SK-N-SH treated with all-trans-retinoic acid at 6 μM for 48 hours (cell line): Measurements from ENCODE around the gene ZGPAT.

Experiments
- ARNTL ChIP-seq: fragments of 450-650 bp; formaldehyde crosslinking; IDR thresholded peaks from 2 replicates; pipeline ENCODE4 v1.5.0; 2020; ENCODE audit warnings: low read depth, mild to moderate bottlenecking, moderate library complexity, borderline replicate concordance
- CSDC2 ChIP-seq: fragments of 250-450 bp; sonication (Bioruptor Pico); IDR thresholded peaks from 2 replicates; pipeline ENCODE4 v1.5.0; 2020; ENCODE audit warnings: mild to moderate bottlenecking, moderate library complexity
- ESRRG ChIP-seq: fragments of 250-450 bp; sonication (Bioruptor Pico); IDR thresholded peaks from 2 replicates; pipeline ENCODE4 v1.6.1; 2021; ENCODE audit warnings: mild to moderate bottlenecking
- GLIS3 ChIP-seq: fragments of 250-450 bp; sonication (Bioruptor Pico); IDR thresholded peaks from 2 replicates; pipeline ENCODE4 v1.5.0; 2020; ENCODE audit warnings: mild to moderate bottlenecking, moderate library complexity
- TOX ChIP-seq: fragments of 250-450 bp; sonication (Bioruptor Pico); IDR thresholded peaks from 2 replicates; pipeline ENCODE4 v1.8.0; 2021; ENCODE audit warnings: mild to moderate bottlenecking, moderate library complexity, borderline replicate concordance
- ZC3H10 ChIP-seq: fragments of 250-450 bp; sonication (Bioruptor Pico); IDR thresholded peaks from 2 replicates; pipeline ENCODE4 v1.5.1; 2021; ENCODE audit warnings: mild to moderate bottlenecking, moderate library complexity
- ZFP3 ChIP-seq: fragments of 250-450 bp; sonication (Bioruptor Pico); IDR thresholded peaks from 2 replicates; pipeline ENCODE4 v1.5.0; 2020; ENCODE audit warnings: mild to moderate bottlenecking, moderate library complexity
- ZFP30 ChIP-seq: fragments of 450-650 bp; formaldehyde crosslinking; IDR thresholded peaks from 2 replicates; pipeline ENCODE4 v1.5.0; 2022; ENCODE audit warnings: mild to moderate bottlenecking, moderate library complexity
- ZNF70 ChIP-seq: fragments of 450-650 bp; formaldehyde crosslinking; IDR thresholded peaks from 2 replicates; pipeline ENCODE4 v1.5.0; 2020; ENCODE audit warnings: mild to moderate bottlenecking, moderate library complexity
- TF ChIP-seq, protein P1 (sequence below): fragments of 250-450 bp; sonication (Bioruptor Pico); IDR thresholded peaks from 2 replicates; pipeline ENCODE4 v1.8.0; 2020; ENCODE audit warnings: mild to moderate bottlenecking, moderate library complexity, borderline replicate concordance
- TF ChIP-seq, protein P2 (sequence below): fragments of 250-450 bp; sonication (Bioruptor Pico); IDR thresholded peaks from 2 replicates; pipeline ENCODE4 v1.8.0; 2021; ENCODE audit warnings: low read depth, mild to moderate bottlenecking, moderate library complexity, borderline replicate concordance
- TF ChIP-seq, protein P3 (sequence below): fragments of 250-450 bp; sonication (Bioruptor Pico); IDR thresholded peaks from 2 replicates; pipeline ENCODE4 v1.5.1; 2021; ENCODE audit warnings: mild to moderate bottlenecking, moderate library complexity
- TF ChIP-seq, protein P4 (sequence below): fragments of 250-450 bp; sonication (Bioruptor Pico); IDR thresholded peaks from 2 replicates; pipeline ENCODE4 v1.5.1; 2020; ENCODE audit warnings: low read depth, mild to moderate bottlenecking, moderate library complexity

DNA sequence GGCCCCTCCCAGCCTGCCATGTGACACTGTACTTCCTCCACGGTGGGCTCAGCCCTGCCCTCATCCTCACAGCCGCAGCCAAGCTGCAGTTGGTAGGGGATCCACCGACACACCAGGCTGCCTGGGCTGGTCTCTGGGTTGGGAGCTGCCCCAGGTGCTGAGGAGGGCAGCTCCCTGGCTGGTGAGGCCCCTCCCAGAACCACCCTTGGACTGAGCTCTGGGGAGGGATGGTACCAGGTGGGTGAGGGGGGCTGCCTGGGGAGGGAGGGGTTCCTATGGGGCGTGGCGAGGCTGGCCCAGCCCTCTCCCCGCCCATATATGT lies 11.6 kb upstream of the ZGPAT start:
- TF ChIP-seq, protein P1, sequence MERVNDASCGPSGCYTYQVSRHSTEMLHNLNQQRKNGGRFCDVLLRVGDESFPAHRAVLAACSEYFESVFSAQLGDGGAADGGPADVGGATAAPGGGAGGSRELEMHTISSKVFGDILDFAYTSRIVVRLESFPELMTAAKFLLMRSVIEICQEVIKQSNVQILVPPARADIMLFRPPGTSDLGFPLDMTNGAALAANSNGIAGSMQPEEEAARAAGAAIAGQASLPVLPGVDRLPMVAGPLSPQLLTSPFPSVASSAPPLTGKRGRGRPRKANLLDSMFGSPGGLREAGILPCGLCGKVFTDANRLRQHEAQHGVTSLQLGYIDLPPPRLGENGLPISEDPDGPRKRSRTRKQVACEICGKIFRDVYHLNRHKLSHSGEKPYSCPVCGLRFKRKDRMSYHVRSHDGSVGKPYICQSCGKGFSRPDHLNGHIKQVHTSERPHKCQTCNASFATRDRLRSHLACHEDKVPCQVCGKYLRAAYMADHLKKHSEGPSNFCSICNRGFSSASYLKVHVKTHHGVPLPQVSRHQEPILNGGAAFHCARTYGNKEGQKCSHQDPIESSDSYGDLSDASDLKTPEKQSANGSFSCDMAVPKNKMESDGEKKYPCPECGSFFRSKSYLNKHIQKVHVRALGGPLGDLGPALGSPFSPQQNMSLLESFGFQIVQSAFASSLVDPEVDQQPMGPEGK (CRISPR knock-in tag), result no peak
- TF ChIP-seq ZFP30 (CRISPR knock-in tag) (no peak), ARNTL (CRISPR knock-in tag) (no peak), CSDC2 (CRISPR knock-in tag) (no peak), ZNF70 (CRISPR knock-in tag) (no peak), ZFP3 (CRISPR knock-in tag) (no peak), ZC3H10 (CRISPR knock-in tag) (no peak), GLIS3 (CRISPR knock-in tag) (no peak), TOX (CRISPR knock-in tag) (no peak), ESRRG (CRISPR knock-in tag) (no peak)
- TF ChIP-seq, protein P2, sequence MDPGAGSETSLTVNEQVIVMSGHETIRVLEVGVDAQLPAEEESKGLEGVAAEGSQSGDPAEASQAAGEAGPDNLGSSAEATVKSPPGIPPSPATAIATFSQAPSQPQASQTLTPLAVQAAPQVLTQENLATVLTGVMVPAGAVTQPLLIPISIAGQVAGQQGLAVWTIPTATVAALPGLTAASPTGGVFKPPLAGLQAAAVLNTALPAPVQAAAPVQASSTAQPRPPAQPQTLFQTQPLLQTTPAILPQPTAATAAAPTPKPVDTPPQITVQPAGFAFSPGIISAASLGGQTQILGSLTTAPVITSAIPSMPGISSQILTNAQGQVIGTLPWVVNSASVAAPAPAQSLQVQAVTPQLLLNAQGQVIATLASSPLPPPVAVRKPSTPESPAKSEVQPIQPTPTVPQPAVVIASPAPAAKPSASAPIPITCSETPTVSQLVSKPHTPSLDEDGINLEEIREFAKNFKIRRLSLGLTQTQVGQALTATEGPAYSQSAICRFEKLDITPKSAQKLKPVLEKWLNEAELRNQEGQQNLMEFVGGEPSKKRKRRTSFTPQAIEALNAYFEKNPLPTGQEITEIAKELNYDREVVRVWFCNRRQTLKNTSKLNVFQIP (CRISPR knock-in tag), result no peak
- TF ChIP-seq, protein P3, sequence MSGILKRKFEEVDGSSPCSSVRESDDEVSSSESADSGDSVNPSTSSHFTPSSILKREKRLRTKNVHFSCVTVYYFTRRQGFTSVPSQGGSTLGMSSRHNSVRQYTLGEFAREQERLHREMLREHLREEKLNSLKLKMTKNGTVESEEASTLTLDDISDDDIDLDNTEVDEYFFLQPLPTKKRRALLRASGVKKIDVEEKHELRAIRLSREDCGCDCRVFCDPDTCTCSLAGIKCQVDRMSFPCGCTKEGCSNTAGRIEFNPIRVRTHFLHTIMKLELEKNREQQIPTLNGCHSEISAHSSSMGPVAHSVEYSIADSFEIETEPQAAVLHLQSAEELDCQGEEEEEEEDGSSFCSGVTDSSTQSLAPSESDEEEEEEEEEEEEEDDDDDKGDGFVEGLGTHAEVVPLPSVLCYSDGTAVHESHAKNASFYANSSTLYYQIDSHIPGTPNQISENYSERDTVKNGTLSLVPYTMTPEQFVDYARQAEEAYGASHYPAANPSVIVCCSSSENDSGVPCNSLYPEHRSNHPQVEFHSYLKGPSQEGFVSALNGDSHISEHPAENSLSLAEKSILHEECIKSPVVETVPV (CRISPR knock-in tag), result no peak
- TF ChIP-seq, protein P4, sequence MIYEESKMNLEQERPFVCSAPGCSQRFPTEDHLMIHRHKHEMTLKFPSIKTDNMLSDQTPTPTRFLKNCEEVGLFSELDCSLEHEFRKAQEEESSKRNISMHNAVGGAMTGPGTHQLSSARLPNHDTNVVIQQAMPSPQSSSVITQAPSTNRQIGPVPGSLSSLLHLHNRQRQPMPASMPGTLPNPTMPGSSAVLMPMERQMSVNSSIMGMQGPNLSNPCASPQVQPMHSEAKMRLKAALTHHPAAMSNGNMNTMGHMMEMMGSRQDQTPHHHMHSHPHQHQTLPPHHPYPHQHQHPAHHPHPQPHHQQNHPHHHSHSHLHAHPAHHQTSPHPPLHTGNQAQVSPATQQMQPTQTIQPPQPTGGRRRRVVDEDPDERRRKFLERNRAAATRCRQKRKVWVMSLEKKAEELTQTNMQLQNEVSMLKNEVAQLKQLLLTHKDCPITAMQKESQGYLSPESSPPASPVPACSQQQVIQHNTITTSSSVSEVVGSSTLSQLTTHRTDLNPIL (CRISPR knock-in tag), result no peak
